ENCODE measurements around the gene RAD9A.

RAD9A gene

DNA sequence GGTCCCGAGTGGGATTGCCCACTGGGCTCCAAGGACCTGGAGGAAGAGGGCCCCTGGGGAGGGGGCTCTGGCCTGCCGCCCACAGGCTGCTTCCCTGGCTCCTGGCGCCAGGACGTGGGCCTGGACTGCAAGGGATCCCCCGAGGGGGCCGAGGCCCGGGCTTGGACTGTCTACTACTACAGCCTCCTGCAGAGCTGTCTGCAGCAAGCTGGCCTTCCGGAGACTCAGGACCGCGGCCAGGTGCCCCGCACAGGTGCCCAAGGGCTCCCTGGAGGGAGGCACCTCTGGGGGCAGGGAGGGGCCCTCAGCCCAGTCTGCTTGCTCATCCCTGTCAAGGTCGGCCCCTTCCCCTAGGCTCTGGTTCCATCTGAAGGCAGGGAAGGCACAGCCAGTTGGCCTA lies 25.6 kb downstream of the RAD9A start:
- Histone ChIP-seq H3K79me1 (ENCODE audit: low read length) (no peaks in the 10 kb centered on the region), H3K4me3 (ENCODE audit: low read length) (no peak overlapping the region), H3K27ac (ENCODE audit: low read depth, low read length) (no peak overlapping the region), H2BK120ac (ENCODE audit: low read depth, low read length) (no peak overlapping the region), H3K18ac (ENCODE audit: low read length) (no peak overlapping the region), H4K5ac (ENCODE audit: low read length) (no peak overlapping the region), H3K23ac (ENCODE audit: low read length) (no peak overlapping the region), H4K8ac (ENCODE audit: low read depth, low read length) (no peak overlapping the region), H3K4ac (ENCODE audit: low read depth, low read length) (no peak overlapping the region), H3K9ac (ENCODE audit: low read length) (no peak overlapping the region), H3K4me1 (ENCODE audit: control insufficient read depth, low read depth, low read length) (no peaks in the 10 kb centered on the region), H2BK5ac (ENCODE audit: low read length) (no peak overlapping the region), H2AK5ac (ENCODE audit: low read length) (no peak overlapping the region), H2BK15ac (replicated peaks; ENCODE audit: low read depth) (no peak overlapping the region), H3K4me2 (ENCODE audit: low read length) (no peak overlapping the region), H3K36me3 (ENCODE audit: control insufficient read depth, insufficient read depth, low read length) (no peaks in the 10 kb centered on the region), H3K79me2 (ENCODE audit: control insufficient read depth, insufficient read depth, low read length) (no peaks in the 10 kb centered on the region), H3K56ac (ENCODE audit: low read length) (no peak overlapping the region), H3K27me3 (ENCODE audit: insufficient read depth, low read length, poor library complexity) (no peaks in the 10 kb centered on the region)
- DNase-seq: no peak
- WGBS (ENCODE audit: extremely low coverage, insufficient coverage, low lambda C conversion rate): no CpG with 5 or more reads among the region's 12 CpGs

- no peak overlapping the region for H3K18ac ChIP-seq (ENCODE audit: low read length)
- no peaks in the 10 kb centered on the region for H3K27me3 ChIP-seq (ENCODE audit: insufficient read depth, low read length, poor library complexity)
- no peak overlapping the region for H4K5ac ChIP-seq (ENCODE audit: low read length)
- H3K23ac ChIP-seq (ENCODE audit: low read length): no peak overlapping the region
- no peak overlapping the region for H2BK15ac ChIP-seq (replicated peaks; ENCODE audit: low read depth)
- H3K79me2 ChIP-seq (ENCODE audit: control insufficient read depth, insufficient read depth, low read length): no peaks in the 10 kb centered on the region
- no peak overlapping the region for H2AK5ac ChIP-seq (ENCODE audit: low read length)
- no peaks in the 10 kb centered on the region for H3K79me1 ChIP-seq (ENCODE audit: low read length)
- no peaks in the 10 kb centered on the region for H3K36me3 ChIP-seq (ENCODE audit: control insufficient read depth, insufficient read depth, low read length)
- H3K9ac ChIP-seq (ENCODE audit: low read length): no peak overlapping the region
- no peak overlapping the region for H2BK5ac ChIP-seq (ENCODE audit: low read length)
- no peak for DNase-seq
- no peaks in the 10 kb centered on the region for H3K4me1 ChIP-seq (ENCODE audit: control insufficient read depth, low read depth, low read length)
- no peak overlapping the region for H4K8ac ChIP-seq (ENCODE audit: low read depth, low read length)
- no peak overlapping the region for H3K56ac ChIP-seq (ENCODE audit: low read length)
- H3K4me3 ChIP-seq (ENCODE audit: low read length): no peak overlapping the region
- H2BK120ac ChIP-seq (ENCODE audit: low read depth, low read length): no peak overlapping the region
- H3K4me2 ChIP-seq (ENCODE audit: low read length): no peak overlapping the region
- H3K27ac ChIP-seq (ENCODE audit: low read depth, low read length): no peak overlapping the region
- no peak overlapping the region for H3K4ac ChIP-seq (ENCODE audit: low read depth, low read length)
- WGBS (ENCODE audit: extremely low coverage, insufficient coverage, low lambda C conversion rate): no CpG with 5 or more reads among the region's 26 CpGs
Measured at GRCh38 chr11:67418476-67419281, 26.9 kb downstream of the RAD9A start.

DNA sequence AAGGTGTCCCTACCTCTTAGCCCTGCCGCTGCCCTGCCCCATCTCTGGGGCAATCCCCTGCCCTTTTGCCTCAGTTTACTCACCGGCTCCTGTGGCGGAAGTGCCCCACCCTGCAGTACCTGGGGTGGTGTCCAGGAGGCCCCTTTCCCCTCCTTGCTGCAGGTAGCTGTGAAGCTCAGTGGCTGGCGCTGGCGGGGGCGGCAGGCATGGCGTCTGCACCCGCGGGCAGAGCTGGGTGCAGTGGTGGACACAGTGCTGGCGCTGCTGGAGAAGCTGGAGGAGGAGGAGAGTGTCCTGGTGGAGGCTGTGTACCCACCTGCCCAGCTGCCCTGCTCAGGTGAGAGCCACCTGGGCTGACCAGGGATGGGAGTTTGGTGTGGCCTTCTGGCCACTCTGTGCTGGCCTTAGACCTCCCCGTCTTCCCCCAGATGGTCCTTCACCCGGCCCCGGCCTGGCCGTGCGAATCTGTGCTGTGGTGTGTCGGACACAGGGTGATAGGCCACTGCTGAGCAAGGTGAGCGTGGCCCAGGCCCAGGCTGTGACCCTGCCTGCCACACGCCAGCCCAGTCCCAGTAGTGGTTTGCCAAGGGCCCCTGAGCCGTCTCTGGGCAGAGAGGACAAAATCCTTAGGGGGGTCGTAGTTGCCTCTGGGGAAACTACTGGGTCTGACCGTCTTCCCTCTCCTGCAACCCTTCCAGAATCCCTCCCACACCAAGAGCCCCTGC lies 27.7 kb downstream of the RAD9A start:
- Histone ChIP-seq H3K27me3 (ENCODE audit: insufficient read depth, low read length, poor library complexity) (no peaks in the 10 kb centered on the region), H2BK15ac (replicated peaks; ENCODE audit: low read depth) (no peak overlapping the region), H3K4me3 (ENCODE audit: low read length) (no peak overlapping the region), H3K4me2 (ENCODE audit: low read length) (no peak overlapping the region), H2BK120ac (ENCODE audit: low read depth, low read length) (no peak overlapping the region), H3K27ac (ENCODE audit: low read depth, low read length) (no peak overlapping the region), H2BK5ac (ENCODE audit: low read length) (no peak overlapping the region), H3K4ac (ENCODE audit: low read depth, low read length) (no peak overlapping the region), H2AK5ac (ENCODE audit: low read length) (no peak overlapping the region), H3K18ac (ENCODE audit: low read length) (no peak overlapping the region), H3K23ac (ENCODE audit: low read length) (no peak overlapping the region), H4K5ac (ENCODE audit: low read length) (no peak overlapping the region), H3K79me1 (ENCODE audit: low read length) (no peaks in the 10 kb centered on the region), H3K56ac (ENCODE audit: low read length) (peak overlapping the region; percentile 95), H3K79me2 (ENCODE audit: control insufficient read depth, insufficient read depth, low read length) (no peaks in the 10 kb centered on the region), H3K4me1 (ENCODE audit: control insufficient read depth, low read depth, low read length) (no peaks in the 10 kb centered on the region), H3K9ac (ENCODE audit: low read length) (no peak overlapping the region), H3K36me3 (ENCODE audit: control insufficient read depth, insufficient read depth, low read length) (no peaks in the 10 kb centered on the region), H4K8ac (ENCODE audit: low read depth, low read length) (no peak overlapping the region)
- no CpG with 5 or more reads among the region's 21 CpGs for WGBS (ENCODE audit: extremely low coverage, insufficient coverage, low lambda C conversion rate)
- no peak for DNase-seq

DNA sequence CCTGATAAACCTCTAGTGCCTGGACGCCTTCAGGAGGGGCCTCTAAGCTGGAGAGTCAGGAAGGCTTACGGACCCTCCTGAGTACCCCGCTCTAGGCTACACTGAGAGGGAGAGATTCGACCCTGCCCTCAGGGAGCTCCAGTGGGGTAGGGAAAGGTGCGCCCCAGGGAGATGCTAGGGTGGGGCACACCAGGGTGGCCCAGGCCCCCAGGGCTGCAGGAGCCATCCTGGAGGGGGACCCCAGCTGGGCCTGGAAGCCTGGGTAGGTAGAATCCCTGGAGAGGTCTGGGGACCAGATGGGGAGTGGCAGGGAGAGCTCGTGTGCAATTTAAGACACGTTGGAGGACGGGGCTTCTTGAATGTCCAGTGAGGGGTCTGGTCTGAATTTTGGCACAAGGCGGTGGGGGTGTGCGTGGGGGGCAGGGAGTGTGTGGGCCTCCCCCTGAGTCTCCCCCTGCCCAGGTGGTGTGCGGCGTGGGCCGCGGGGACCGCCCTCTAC lies 28.4 kb downstream of the RAD9A start:
- no peak overlapping the region for H4K5ac ChIP-seq (ENCODE audit: low read length)
- no peaks in the 10 kb centered on the region for H3K79me1 ChIP-seq (ENCODE audit: low read length)
- no peaks in the 10 kb centered on the region for H3K27me3 ChIP-seq (ENCODE audit: insufficient read depth, low read length, poor library complexity)
- no peak overlapping the region for H2BK15ac ChIP-seq (replicated peaks; ENCODE audit: low read depth)
- no peaks in the 10 kb centered on the region for H3K4me1 ChIP-seq (ENCODE audit: control insufficient read depth, low read depth, low read length)
- H2BK120ac ChIP-seq (ENCODE audit: low read depth, low read length): no peak overlapping the region
- no peak overlapping the region for H2AK5ac ChIP-seq (ENCODE audit: low read length)
- peak overlapping the region; percentile 91 for H3K4me2 ChIP-seq (ENCODE audit: low read length)
- no peaks in the 10 kb centered on the region for H3K79me2 ChIP-seq (ENCODE audit: control insufficient read depth, insufficient read depth, low read length)
- no peak for DNase-seq
- no CpG with 5 or more reads among the region's 15 CpGs for WGBS (ENCODE audit: extremely low coverage, insufficient coverage, low lambda C conversion rate)
- no peaks in the 10 kb centered on the region for H3K36me3 ChIP-seq (ENCODE audit: control insufficient read depth, insufficient read depth, low read length)
- peak overlapping the region; percentile 92 for H3K9ac ChIP-seq (ENCODE audit: low read length)
- H3K23ac ChIP-seq (ENCODE audit: low read length): no peak overlapping the region
- H3K4ac ChIP-seq (ENCODE audit: low read depth, low read length): no peak overlapping the region
- H3K27ac ChIP-seq (ENCODE audit: low read depth, low read length): no peak overlapping the region
- H4K8ac ChIP-seq (ENCODE audit: low read depth, low read length): no peak overlapping the region
- H2BK5ac ChIP-seq (ENCODE audit: low read length): no peak overlapping the region
- H3K4me3 ChIP-seq (ENCODE audit: low read length): no peak overlapping the region
- peak overlapping the region; percentile 9 for H3K18ac ChIP-seq (ENCODE audit: low read length)
- H3K56ac ChIP-seq (ENCODE audit: low read length): peak overlapping the region; percentile 95

GRCh38 chr11:67420646-67421429 lies 29.1 kb downstream of the RAD9A start:
- Histone ChIP-seq H3K23ac (ENCODE audit: low read length) (no peak overlapping the region), H4K8ac (ENCODE audit: low read depth, low read length) (no peak overlapping the region), H3K18ac (ENCODE audit: low read length) (peak overlapping the region; percentile 9), H3K9ac (ENCODE audit: low read length) (peak overlapping the region; percentile 92), H3K79me2 (ENCODE audit: control insufficient read depth, insufficient read depth, low read length) (no peaks in the 10 kb centered on the region), H2BK5ac (ENCODE audit: low read length) (no peak overlapping the region), H2BK120ac (ENCODE audit: low read depth, low read length) (no peak overlapping the region), H3K56ac (ENCODE audit: low read length) (peak overlapping the region; percentile 95), H2BK15ac (replicated peaks; ENCODE audit: low read depth) (no peak overlapping the region), H3K27me3 (ENCODE audit: insufficient read depth, low read length, poor library complexity) (no peaks in the 10 kb centered on the region), H4K5ac (ENCODE audit: low read length) (no peak overlapping the region), H3K4ac (ENCODE audit: low read depth, low read length) (no peak overlapping the region), H3K79me1 (ENCODE audit: low read length) (no peaks in the 10 kb centered on the region), H3K4me2 (ENCODE audit: low read length) (peak overlapping the region; percentile 91), H2AK5ac (ENCODE audit: low read length) (no peak overlapping the region), H3K4me1 (ENCODE audit: control insufficient read depth, low read depth, low read length) (no peaks in the 10 kb centered on the region), H3K27ac (ENCODE audit: low read depth, low read length) (peak overlapping the region; percentile 51), H3K36me3 (ENCODE audit: control insufficient read depth, insufficient read depth, low read length) (no peaks in the 10 kb centered on the region), H3K4me3 (ENCODE audit: low read length) (peak overlapping the region; percentile 38)
- DNase-seq: peak; percentile 97
- WGBS (ENCODE audit: extremely low coverage, insufficient coverage, low lambda C conversion rate): no CpG with 5 or more reads among the region's 97 CpGs
